ENCODE results near the gene SDS. TPM values are rescaled to one million over a fixed set of nuclear protein-coding genes. Genes with fewer than 3 reads are reported as not detected.
"Not testable (repeated sequence)": the region's sequence is repeated elsewhere in the genome, so short reads cannot be mapped to it uniquely, and the experiment has no call there.

SDS gene
- total RNA-seq, 1 donor from 2014 or later: not detected

DNA sequence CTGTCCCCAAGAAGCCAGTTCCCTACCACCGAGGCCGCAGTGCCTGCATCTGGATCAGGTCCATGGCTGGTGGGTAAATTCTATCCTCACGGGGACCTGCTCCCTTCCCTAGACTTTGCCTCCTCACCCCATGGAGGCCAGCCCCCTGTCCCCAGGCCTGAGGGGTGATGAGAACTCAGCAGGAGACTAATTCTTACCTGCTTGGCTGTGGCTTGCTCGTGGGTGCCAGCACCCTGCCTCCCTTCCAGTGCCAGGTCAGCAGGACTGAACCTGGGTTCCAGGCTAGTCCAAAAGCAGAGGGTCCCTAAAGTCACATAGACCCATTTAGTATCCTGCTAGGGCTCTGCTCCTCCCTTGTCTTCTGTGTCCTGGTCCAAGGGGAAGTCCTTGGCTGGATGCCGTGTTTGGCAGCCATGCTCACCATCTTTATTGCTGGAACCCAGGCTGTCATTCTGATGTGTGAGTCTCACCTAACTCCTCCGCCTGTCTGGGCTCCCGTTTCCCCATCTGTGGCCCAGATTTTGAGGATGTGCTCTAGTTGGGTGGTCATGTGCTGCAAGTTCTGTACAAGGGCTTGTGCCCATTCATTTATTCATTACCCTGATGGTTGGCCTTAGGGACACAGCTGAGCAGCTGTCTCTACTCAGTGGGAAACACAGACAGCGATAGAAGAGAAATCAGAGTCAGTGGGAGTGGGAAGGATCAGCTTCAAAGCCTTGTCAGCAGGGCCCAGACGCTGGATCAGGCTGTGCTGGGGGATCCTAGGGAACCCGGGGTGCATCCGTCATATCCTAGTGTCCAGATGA lies 44.4 kb downstream of the SDS start:
- H3K9me3 ChIP-seq (ENCODE audit: insufficient read depth, low read depth, low read length): no peaks in the 10 kb centered on the region
- peaks cover 31% of the 10 kb centered on the region for H4K20me1 ChIP-seq (ENCODE audit: insufficient read depth, low read length)
- peak overlapping the region; percentile 98 for H3K4me2 ChIP-seq (ENCODE audit: low read length)
- H3K4me3 ChIP-seq (ENCODE audit: insufficient read depth, low read depth, low read length): peak overlapping the region; percentile 82
- no peaks in the 10 kb centered on the region for H3K27me3 ChIP-seq (ENCODE audit: insufficient read depth, low read length)
- H3K4me1 ChIP-seq (ENCODE audit: insufficient read depth, low read length): peaks cover 10% of the 10 kb centered on the region
- Mint-ChIP-seq H3K9me3 (ENCODE audit: unreplicated experiment) (no peaks in the 10 kb centered on the region), H3K4me1 (ENCODE audit: low read depth, unreplicated experiment) (peaks cover 4% of the 10 kb centered on the region), H3K27me3 (ENCODE audit: low read depth, unreplicated experiment) (no peaks in the 10 kb centered on the region), H3K27ac (ENCODE audit: unreplicated experiment) (peak overlapping the region; percentile 20), H3K36me3 (ENCODE audit: low read depth, unreplicated experiment) (peaks cover 5% of the 10 kb centered on the region), H3K4me3 (ENCODE audit: unreplicated experiment) (peak overlapping the region; percentile 88)
- H3K36me3 ChIP-seq (ENCODE audit: insufficient read depth, low read length): no peaks in the 10 kb centered on the region
- peaks cover 27% of the 10 kb centered on the region for H3K79me2 ChIP-seq (ENCODE audit: insufficient read depth, low read length)
- FAIRE-seq: no peak
- peak overlapping the region; percentile 88 for H2AFZ ChIP-seq (ENCODE audit: low read depth, low read length)
- H3K27ac ChIP-seq (ENCODE audit: low read depth, low read length): no peak overlapping the region
- TF ChIP-seq, protein P1, sequence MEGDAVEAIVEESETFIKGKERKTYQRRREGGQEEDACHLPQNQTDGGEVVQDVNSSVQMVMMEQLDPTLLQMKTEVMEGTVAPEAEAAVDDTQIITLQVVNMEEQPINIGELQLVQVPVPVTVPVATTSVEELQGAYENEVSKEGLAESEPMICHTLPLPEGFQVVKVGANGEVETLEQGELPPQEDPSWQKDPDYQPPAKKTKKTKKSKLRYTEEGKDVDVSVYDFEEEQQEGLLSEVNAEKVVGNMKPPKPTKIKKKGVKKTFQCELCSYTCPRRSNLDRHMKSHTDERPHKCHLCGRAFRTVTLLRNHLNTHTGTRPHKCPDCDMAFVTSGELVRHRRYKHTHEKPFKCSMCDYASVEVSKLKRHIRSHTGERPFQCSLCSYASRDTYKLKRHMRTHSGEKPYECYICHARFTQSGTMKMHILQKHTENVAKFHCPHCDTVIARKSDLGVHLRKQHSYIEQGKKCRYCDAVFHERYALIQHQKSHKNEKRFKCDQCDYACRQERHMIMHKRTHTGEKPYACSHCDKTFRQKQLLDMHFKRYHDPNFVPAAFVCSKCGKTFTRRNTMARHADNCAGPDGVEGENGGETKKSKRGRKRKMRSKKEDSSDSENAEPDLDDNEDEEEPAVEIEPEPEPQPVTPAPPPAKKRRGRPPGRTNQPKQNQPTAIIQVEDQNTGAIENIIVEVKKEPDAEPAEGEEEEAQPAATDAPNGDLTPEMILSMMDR (IDR thresholded peaks at IDR 0.05; ENCODE audit: insufficient read depth, low read depth, low read length): no peak
- TF ChIP-seq EZH2 (IDR thresholded peaks at IDR 0.05; ENCODE audit: insufficient read depth, low read length): no peak
- peak; percentile 12 for DNase-seq (ENCODE audit: low read depth)
- H3K9ac ChIP-seq (ENCODE audit: low read length): peak overlapping the region; percentile 82

DNA sequence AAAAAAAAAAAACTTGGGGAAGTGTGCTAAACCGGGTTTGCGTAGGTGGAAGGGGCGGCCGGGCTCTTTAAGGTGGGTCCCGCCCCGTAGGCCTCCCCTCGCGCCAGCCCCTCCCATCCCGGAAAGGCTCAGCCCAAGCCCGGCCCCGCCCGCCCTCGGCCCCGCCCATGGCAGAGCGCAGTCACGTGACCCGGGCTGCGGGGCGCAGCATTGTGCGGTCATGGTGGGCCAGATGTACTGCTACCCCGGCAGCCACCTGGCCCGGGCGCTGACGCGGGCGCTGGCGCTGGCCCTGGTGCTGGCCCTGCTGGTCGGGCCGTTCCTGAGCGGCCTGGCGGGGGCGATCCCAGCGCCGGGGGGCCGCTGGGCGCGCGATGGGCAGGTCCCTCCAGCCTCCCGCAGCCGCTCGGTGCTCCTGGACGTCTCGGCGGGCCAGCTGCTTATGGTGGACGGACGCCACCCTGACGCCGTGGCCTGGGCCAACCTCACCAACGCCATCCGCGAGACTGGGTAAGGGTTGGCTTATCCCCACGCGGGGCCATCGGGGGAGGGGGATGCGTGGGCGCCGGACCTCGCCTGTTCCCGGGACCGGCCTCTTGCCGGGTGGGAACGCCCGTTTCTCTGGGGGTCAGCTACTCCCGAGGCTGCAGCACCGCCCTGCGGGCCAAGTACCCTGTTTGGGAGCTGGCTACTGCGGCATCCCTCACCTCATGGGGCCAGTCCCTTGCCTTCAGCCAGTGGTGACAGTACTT lies 45.1 kb downstream of the SDS start, which contains the start of gene PLBD2:
TSS of gene PLBD2 (plus strand) at position 207 of the 752 bp plus-strand sequence. CDS start at position 221, 14 bp downstream.
- peaks cover 27% of the 10 kb centered on the region for H3K79me2 ChIP-seq (ENCODE audit: insufficient read depth, low read length)
- H3K27me3 ChIP-seq (ENCODE audit: insufficient read depth, low read length): no peaks in the 10 kb centered on the region
- no peaks in the 10 kb centered on the region for H3K36me3 ChIP-seq (ENCODE audit: insufficient read depth, low read length)
- peak within 1 kb of the TSS; percentile 15 for H3K27ac Mint-ChIP-seq (ENCODE audit: unreplicated experiment)
- H3K4me3 Mint-ChIP-seq (ENCODE audit: unreplicated experiment): peak within 1 kb of the TSS; percentile 88
- no peaks in the 10 kb centered on the region for H3K9me3 Mint-ChIP-seq (ENCODE audit: unreplicated experiment)
- peaks cover 25% of the 10 kb centered on the region for H4K20me1 ChIP-seq (ENCODE audit: insufficient read depth, low read length)
- no peak for FAIRE-seq
- H3K4me3 ChIP-seq (ENCODE audit: insufficient read depth, low read depth, low read length): peak within 1 kb of the TSS; percentile 82
- H3K4me1 Mint-ChIP-seq (ENCODE audit: low read depth, unreplicated experiment): peaks cover 4% of the 10 kb centered on the region
- no peaks in the 10 kb centered on the region for H3K27me3 Mint-ChIP-seq (ENCODE audit: low read depth, unreplicated experiment)
- peak within 1 kb of the TSS; percentile 98 for H3K4me2 ChIP-seq (ENCODE audit: low read length)
- peak within 1 kb of the TSS; percentile 33 for H3K27ac ChIP-seq (ENCODE audit: low read depth, low read length)
- DNase-seq (ENCODE audit: low read depth): peak; percentile 81
- TF ChIP-seq, protein P1 (IDR thresholded peaks at IDR 0.05; ENCODE audit: insufficient read depth, low read depth, low read length): no peak
- TF ChIP-seq EZH2 (IDR thresholded peaks at IDR 0.05; ENCODE audit: insufficient read depth, low read length): no peak
- H3K4me1 ChIP-seq (ENCODE audit: insufficient read depth, low read length): peaks cover 10% of the 10 kb centered on the region
- peak within 1 kb of the TSS; percentile 82 for H3K9ac ChIP-seq (ENCODE audit: low read length)
- H3K36me3 Mint-ChIP-seq (ENCODE audit: low read depth, unreplicated experiment): peaks cover 5% of the 10 kb centered on the region
- H3K9me3 ChIP-seq (ENCODE audit: insufficient read depth, low read depth, low read length): no peaks in the 10 kb centered on the region
- peak within 1 kb of the TSS; percentile 88 for H2AFZ ChIP-seq (ENCODE audit: low read depth, low read length)

DNA sequence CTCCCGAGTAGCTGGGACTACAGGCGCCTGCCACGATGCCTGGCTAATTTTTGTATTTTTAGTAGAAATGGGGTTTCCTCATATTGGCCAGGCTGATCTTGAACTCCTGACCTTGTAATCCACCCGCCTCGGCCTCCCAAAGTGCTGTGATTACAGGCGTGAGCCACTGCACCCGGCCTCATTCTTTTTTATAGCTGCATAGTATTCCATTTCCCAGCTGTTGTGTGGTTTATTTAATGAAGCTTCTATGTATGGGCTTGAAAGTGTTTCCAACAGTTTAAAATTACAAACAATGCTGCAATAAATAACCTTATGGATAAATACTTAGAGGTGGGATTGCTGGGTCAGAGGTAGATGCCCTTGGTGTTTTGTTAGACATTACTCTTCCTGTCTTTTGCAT lies 49.5 kb downstream of the SDS start:
- H3K36me3 ChIP-seq (ENCODE audit: insufficient read depth, low read length); H3K4me3 Mint-ChIP-seq (ENCODE audit: unreplicated experiment); H3K27ac Mint-ChIP-seq (ENCODE audit: unreplicated experiment); H3K9ac ChIP-seq (ENCODE audit: low read length); DNase-seq (ENCODE audit: low read depth); H3K4me3 ChIP-seq (ENCODE audit: insufficient read depth, low read depth, low read length); H2AFZ ChIP-seq (ENCODE audit: low read depth, low read length); H3K9me3 Mint-ChIP-seq (ENCODE audit: unreplicated experiment); H3K79me2 ChIP-seq (ENCODE audit: insufficient read depth, low read length); H3K27ac ChIP-seq (ENCODE audit: low read depth, low read length); H3K27me3 ChIP-seq (ENCODE audit: insufficient read depth, low read length); H3K36me3 Mint-ChIP-seq (ENCODE audit: low read depth, unreplicated experiment); H3K27me3 Mint-ChIP-seq (ENCODE audit: low read depth, unreplicated experiment); H4K20me1 ChIP-seq (ENCODE audit: insufficient read depth, low read length); H3K4me2 ChIP-seq (ENCODE audit: low read length); FAIRE-seq; H3K9me3 ChIP-seq (ENCODE audit: insufficient read depth, low read depth, low read length); H3K4me1 Mint-ChIP-seq (ENCODE audit: low read depth, unreplicated experiment); H3K4me1 ChIP-seq (ENCODE audit: insufficient read depth, low read length): not testable (repeated sequence)
